ENCODE data around the gene PEX1.

PEX1 gene

DNA sequence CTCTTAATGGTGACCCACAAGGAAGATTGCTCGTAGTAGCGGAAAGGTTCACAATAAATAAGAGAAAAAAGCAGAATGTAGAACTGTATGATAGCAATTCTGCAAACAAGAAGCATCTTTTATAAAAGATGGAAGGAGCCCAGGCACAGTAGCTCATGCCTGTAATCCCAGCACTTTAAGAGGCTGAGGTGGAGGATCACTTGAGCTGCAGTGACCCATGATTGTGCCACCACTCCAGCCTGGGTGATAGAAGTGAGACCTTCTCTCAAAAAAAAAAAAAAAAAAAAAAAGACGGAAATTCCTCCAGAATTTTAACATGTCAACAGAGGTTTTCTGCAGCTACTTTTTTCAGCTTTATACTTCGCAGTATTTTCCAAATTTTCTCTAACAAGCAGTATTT lies 67.8 kb downstream of the PEX1 start:
- Histone ChIP-seq H2AFZ (ENCODE audit: low read depth, low read length) (no peak overlapping the region), H3K27me3 (ENCODE audit: low read depth, low read length) (no peaks in the 10 kb centered on the region), H3K9ac (ENCODE audit: low read length) (no peak overlapping the region), H3K36me3 (replicated peaks; ENCODE audit: low read depth, low read length) (peaks cover 18% of the 10 kb centered on the region), H3K4me2 (ENCODE audit: low read length) (no peak overlapping the region), H4K20me1 (ENCODE audit: insufficient read depth, low read length) (no peaks in the 10 kb centered on the region), H3K4me1 (ENCODE audit: low read length) (peaks cover 3% of the 10 kb centered on the region; the same call in 1 of the 2 replicates), H3K79me2 (ENCODE audit: low read length) (no peaks in the 10 kb centered on the region), H3K4me3 (ENCODE audit: low read length) (no peak overlapping the region), H3K27ac (ENCODE audit: low read length) (no peak overlapping the region), H3K9me3 (ENCODE audit: insufficient read depth, low read length) (no peaks in the 10 kb centered on the region)
- TF ChIP-seq, protein P1, sequence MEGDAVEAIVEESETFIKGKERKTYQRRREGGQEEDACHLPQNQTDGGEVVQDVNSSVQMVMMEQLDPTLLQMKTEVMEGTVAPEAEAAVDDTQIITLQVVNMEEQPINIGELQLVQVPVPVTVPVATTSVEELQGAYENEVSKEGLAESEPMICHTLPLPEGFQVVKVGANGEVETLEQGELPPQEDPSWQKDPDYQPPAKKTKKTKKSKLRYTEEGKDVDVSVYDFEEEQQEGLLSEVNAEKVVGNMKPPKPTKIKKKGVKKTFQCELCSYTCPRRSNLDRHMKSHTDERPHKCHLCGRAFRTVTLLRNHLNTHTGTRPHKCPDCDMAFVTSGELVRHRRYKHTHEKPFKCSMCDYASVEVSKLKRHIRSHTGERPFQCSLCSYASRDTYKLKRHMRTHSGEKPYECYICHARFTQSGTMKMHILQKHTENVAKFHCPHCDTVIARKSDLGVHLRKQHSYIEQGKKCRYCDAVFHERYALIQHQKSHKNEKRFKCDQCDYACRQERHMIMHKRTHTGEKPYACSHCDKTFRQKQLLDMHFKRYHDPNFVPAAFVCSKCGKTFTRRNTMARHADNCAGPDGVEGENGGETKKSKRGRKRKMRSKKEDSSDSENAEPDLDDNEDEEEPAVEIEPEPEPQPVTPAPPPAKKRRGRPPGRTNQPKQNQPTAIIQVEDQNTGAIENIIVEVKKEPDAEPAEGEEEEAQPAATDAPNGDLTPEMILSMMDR (IDR thresholded peaks at IDR 0.05; ENCODE audit: low read depth, low read length) = no peak
- TF ChIP-seq EZH2phosphoT487 (IDR thresholded peaks at IDR 0.05; ENCODE audit: low read depth) = no peak

DNA sequence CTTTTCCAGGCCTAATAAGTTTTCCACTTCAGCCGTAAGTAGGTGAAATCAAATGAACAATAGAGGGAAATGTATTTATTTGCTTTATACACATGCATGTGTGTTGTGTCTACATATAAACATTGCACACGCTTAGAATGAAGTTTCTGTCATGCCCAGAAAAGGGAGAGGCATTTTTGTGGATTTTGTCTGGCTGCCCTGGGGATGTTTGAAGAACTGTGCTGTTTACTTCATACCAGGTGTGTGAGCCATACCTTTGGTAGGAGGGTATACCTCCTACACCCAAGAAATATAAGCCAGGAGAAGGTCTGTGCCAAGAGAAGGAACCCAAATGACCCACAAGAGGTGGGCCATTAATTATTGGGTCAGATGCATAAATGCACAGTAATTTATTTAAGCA lies 68.2 kb downstream of the PEX1 start:
- TF ChIP-seq, protein P1 (IDR thresholded peaks at IDR 0.05; ENCODE audit: low read depth, low read length) = no peak
- no peak for TF ChIP-seq EZH2phosphoT487 (IDR thresholded peaks at IDR 0.05; ENCODE audit: low read depth)
- Histone ChIP-seq H3K27ac (ENCODE audit: low read length) (no peak overlapping the region), H2AFZ (ENCODE audit: low read depth, low read length) (no peak overlapping the region), H4K20me1 (ENCODE audit: insufficient read depth, low read length) (no peaks in the 10 kb centered on the region), H3K4me2 (ENCODE audit: low read length) (no peak overlapping the region), H3K4me1 (ENCODE audit: low read length) (peaks cover 3% of the 10 kb centered on the region; the same call in 1 of the 2 replicates), H3K27me3 (ENCODE audit: low read depth, low read length) (no peaks in the 10 kb centered on the region), H3K9ac (ENCODE audit: low read length) (no peak overlapping the region), H3K79me2 (ENCODE audit: low read length) (no peaks in the 10 kb centered on the region), H3K36me3 (replicated peaks; ENCODE audit: low read depth, low read length) (peaks cover 22% of the 10 kb centered on the region), H3K9me3 (ENCODE audit: insufficient read depth, low read length) (no peaks in the 10 kb centered on the region), H3K4me3 (ENCODE audit: low read length) (no peak overlapping the region)

DNA sequence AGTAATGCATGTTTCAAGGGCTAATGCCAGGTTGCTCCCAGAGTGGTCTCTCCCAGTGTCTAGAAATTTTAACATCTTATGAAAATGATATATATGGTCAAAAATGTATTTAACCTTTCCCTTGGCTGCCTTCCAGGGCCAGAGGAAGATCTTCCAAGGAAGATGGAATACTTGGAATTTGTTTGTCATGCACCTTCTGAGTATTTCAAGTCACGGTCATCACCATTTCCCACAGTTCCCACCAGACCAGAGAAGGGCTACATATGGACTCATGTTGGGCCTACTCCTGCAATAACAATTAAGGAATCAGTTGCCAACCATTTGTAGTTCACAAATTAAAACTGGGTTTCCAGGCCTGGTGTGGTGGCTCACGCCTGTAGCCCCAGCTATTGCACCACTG lies 72.1 kb downstream of the PEX1 start:
- H4K20me1 ChIP-seq (ENCODE audit: insufficient read depth, low read length) = no peaks in the 10 kb centered on the region
- no peak for TF ChIP-seq EZH2phosphoT487 (IDR thresholded peaks at IDR 0.05; ENCODE audit: low read depth)
- TF ChIP-seq, protein P1 (IDR thresholded peaks at IDR 0.05; ENCODE audit: low read depth, low read length) = no peak
- no peak overlapping the region for H3K4me2 ChIP-seq (ENCODE audit: low read length)
- no peaks in the 10 kb centered on the region for H3K4me1 ChIP-seq (ENCODE audit: low read length)
- H3K9me3 ChIP-seq (ENCODE audit: insufficient read depth, low read length) = no peaks in the 10 kb centered on the region
- no peaks in the 10 kb centered on the region for H3K79me2 ChIP-seq (ENCODE audit: low read length)
- H3K4me3 ChIP-seq (ENCODE audit: low read length) = no peak overlapping the region
- peaks cover 57% of the 10 kb centered on the region for H3K36me3 ChIP-seq (replicated peaks; ENCODE audit: low read depth, low read length)
- H3K27ac ChIP-seq (ENCODE audit: low read length) = no peak overlapping the region
- no peaks in the 10 kb centered on the region for H3K27me3 ChIP-seq (ENCODE audit: low read depth, low read length)
- no peak overlapping the region for H2AFZ ChIP-seq (ENCODE audit: low read depth, low read length)
- H3K9ac ChIP-seq (ENCODE audit: low read length) = no peak overlapping the region

DNA sequence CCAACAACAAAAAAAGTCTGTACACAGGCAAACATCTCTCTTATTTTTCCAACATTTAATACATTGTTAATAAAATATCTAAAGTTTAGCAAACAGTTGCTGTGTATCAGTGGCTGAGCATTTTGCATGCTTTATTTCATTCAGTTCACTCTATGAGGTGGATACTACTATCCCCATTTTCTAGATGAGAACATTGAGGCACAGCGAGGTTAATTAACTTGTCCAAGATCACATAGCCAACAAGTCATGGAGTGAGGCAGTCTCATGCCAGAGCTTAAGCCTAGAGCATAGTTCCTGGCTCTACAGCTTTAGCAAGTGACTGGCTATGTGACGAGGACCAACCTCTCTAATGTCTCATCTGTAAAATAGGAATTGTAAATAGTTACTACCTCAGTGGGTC lies 76.7 kb downstream of the PEX1 start:
- Histone ChIP-seq H3K4me2 (ENCODE audit: low read length) (no peak overlapping the region), H3K36me3 (replicated peaks; ENCODE audit: low read depth, low read length) (peaks cover 66% of the 10 kb centered on the region), H3K4me3 (ENCODE audit: low read length) (no peak overlapping the region), H4K20me1 (ENCODE audit: insufficient read depth, low read length) (no peaks in the 10 kb centered on the region), H3K4me1 (ENCODE audit: low read length) (0 out of 2 replicates have a peak, but pooled peaks cover 8% of the 10 kb centered on the region), H3K79me2 (ENCODE audit: low read length) (peaks cover 3% of the 10 kb centered on the region; the same call in 1 of the 2 replicates), H3K9ac (ENCODE audit: low read length) (no peak overlapping the region), H3K9me3 (ENCODE audit: insufficient read depth, low read length) (no peaks in the 10 kb centered on the region), H3K27me3 (ENCODE audit: low read depth, low read length) (no peaks in the 10 kb centered on the region), H2AFZ (ENCODE audit: low read depth, low read length) (no peak overlapping the region), H3K27ac (ENCODE audit: low read length) (no peak overlapping the region)
- TF ChIP-seq, protein P1 (IDR thresholded peaks at IDR 0.05; ENCODE audit: low read depth, low read length) = no peak
- no peak for TF ChIP-seq EZH2phosphoT487 (IDR thresholded peaks at IDR 0.05; ENCODE audit: low read depth)

All from OCI-LY3 (cell line).